Omental fat pad (tissue), 4 donors: ENCODE measurements around the gene MSI1. TPM values are rescaled to one million over a fixed set of nuclear protein-coding genes. Genes with fewer than 3 reads are reported as not detected.

Experiments
- ATAC-seq: fragments of 150-250 bp; one replicate; pipeline ENCODE4 v1.9.1; 2016; ENCODE audit warnings: mild to moderate bottlenecking, moderate library complexity; ENCODE audit not compliant: low FRiP score
- DNase-seq: peaks from one replicate; pipeline ENCODE4 v3.0.0-alpha.2; 2019; ENCODE audit warnings: low spot score
- CTCF ChIP-seq, 3 donors: fragments of 450-650 bp; IDR thresholded peaks; one replicate each; pipeline ENCODE4 v1.5.1; 2016 to 2017; ENCODE audit warnings: antibody characterized with exemption in 3 of 3, mild to moderate bottlenecking in 3 of 3, moderate library complexity in 2 of 3
- total RNA-seq, 4 donors: library from RNA; depleted of rRNA; stranded (reverse); fragments of >200 nt; gene quantifications; one replicate each; pipeline ENCODE4 v1.1.0, GENCODE V29; 2016

MSI1 gene
- total RNA-seq, 4 donors from 2014 or later = 0.13 to 2.0 (median 0.37) TPM; not detected in 1

- TF ChIP-seq CTCF (IDR thresholded peaks at IDR 0.05) = no peak
- ATAC-seq (peak; percentile 72), DNase-seq (no peak)
Observed at GRCh38 chr12:120367924-120368788, 808 bp downstream of the MSI1 start.

GRCh38 chr12:120367233-120367923 lies 1.6 kb downstream of the MSI1 start:
- DNase-seq (no peak), ATAC-seq (peak; percentile 53)
- no peak for TF ChIP-seq CTCF (IDR thresholded peaks at IDR 0.05)

GRCh38 chr12:120366845-120367232 lies 2.1 kb downstream of the MSI1 start:
- DNase-seq (no peak), ATAC-seq (no peak)
- no peak for TF ChIP-seq CTCF (IDR thresholded peaks at IDR 0.05)

- TF ChIP-seq CTCF (IDR thresholded peaks at IDR 0.05) = no peak
- DNase-seq (no peak), ATAC-seq (no peak)
Observed at GRCh38 chr12:120366341-120366705, 2.6 kb downstream of the MSI1 start.

GRCh38 chr12:120365675-120366340 lies 3.2 kb downstream of the MSI1 start:
- ATAC-seq (no peak), DNase-seq (no peak)
- TF ChIP-seq CTCF (IDR thresholded peaks at IDR 0.05) = no peak

GRCh38 chr12:120364487-120364886 lies 4.5 kb downstream of the MSI1 start:
- no peak for TF ChIP-seq CTCF (IDR thresholded peaks at IDR 0.05)
- ATAC-seq = no peak

More at GRCh38 chr12:120364487-120364886, 4.5 kb downstream of the MSI1 start:
- DNase-seq = no peak
